Amniotic stem cell (primary cell): ENCODE measurements around the gene HHLA2.
"Not testable (repeated sequence)": the region's sequence is repeated elsewhere in the genome, so short reads cannot be mapped to it uniquely, and the experiment has no call there.

Source experiments
- DNase-seq: peaks from one replicate; lab custom pipeline; 2025; lab: John Stamatoyannopoulos, UW

Gene HHLA2

GRCh38 chr3:108296239-108296638 lies at the start of gene HHLA2:
HHLA2 (plus strand) TSS chr3:108296548; CDS start chr3:108351814, 55,266 bp downstream.
- DNase-seq: no peak

GRCh38 chr3:108250626-108251025 lies 45.7 kb upstream of the HHLA2 start:
- no peak for DNase-seq

GRCh38 chr3:108251265-108251664 lies 45.1 kb upstream of the HHLA2 start:
- DNase-seq: no peak

- DNase-seq: no peak
These were observed 44.5 kb upstream of the HHLA2 start for GRCh38 chr3:108251844-108252243.

- no peak for DNase-seq
These were observed 41.2 kb upstream of the HHLA2 start for GRCh38 chr3:108255131-108255530.

- not testable (repeated sequence) for DNase-seq
These were observed 31.6 kb upstream of the HHLA2 start for GRCh38 chr3:108264534-108265298.

- not testable (repeated sequence) for DNase-seq
These were observed 28.1 kb upstream of the HHLA2 start for GRCh38 chr3:108268235-108268634.

- DNase-seq: no peak
These were observed 24.7 kb upstream of the HHLA2 start for GRCh38 chr3:108271626-108272025.

GRCh38 chr3:108279066-108279465 lies 17.3 kb upstream of the HHLA2 start:
- not testable (repeated sequence) for DNase-seq

- DNase-seq: no peak
These were observed 15.9 kb upstream of the HHLA2 start for GRCh38 chr3:108280476-108280875.

- DNase-seq: no peak
These were observed 14.7 kb upstream of the HHLA2 start for GRCh38 chr3:108281670-108282069.

GRCh38 chr3:108283006-108283405 lies 13.3 kb upstream of the HHLA2 start:
- DNase-seq: no peak

GRCh38 chr3:108283989-108284388 lies 12.4 kb upstream of the HHLA2 start:
- no peak for DNase-seq

GRCh38 chr3:108285176-108285575 lies 11.2 kb upstream of the HHLA2 start:
- DNase-seq: no peak

GRCh38 chr3:108287146-108287545 lies 9.2 kb upstream of the HHLA2 start:
- no peak for DNase-seq

- DNase-seq: not testable (repeated sequence)
These were observed 8.2 kb upstream of the HHLA2 start for GRCh38 chr3:108288193-108288592.

- no peak for DNase-seq
These were observed 7.2 kb upstream of the HHLA2 start for GRCh38 chr3:108289159-108289558.

GRCh38 chr3:108292450-108292849 lies 3.9 kb upstream of the HHLA2 start:
- DNase-seq: no peak

- DNase-seq: no peak
These were observed 3.4 kb upstream of the HHLA2 start for GRCh38 chr3:108292905-108293328.

GRCh38 chr3:108293858-108294257 lies 2.5 kb upstream of the HHLA2 start:
- no peak for DNase-seq

GRCh38 chr3:108295421-108296175 lies 750 bp upstream of the HHLA2 start:
- no peak for DNase-seq

GRCh38 chr3:108297647-108298046 lies 1.3 kb downstream of the HHLA2 start:
- no peak for DNase-seq

GRCh38 chr3:108298056-108298455 lies 1.7 kb downstream of the HHLA2 start:
- no peak for DNase-seq
